GM19351 (cell line): ENCODE data around the gene GREM1.

ENCODE experiments used
- ATAC-seq: cut with Tn5 transposase; IDR thresholded peaks from one replicate; pipeline ENCODE4 v1.9.1; 2021; ENCODE audit warnings: mild to moderate bottlenecking, moderate library complexity; ENCODE audit not compliant: unreplicated experiment

Gene GREM1

GRCh38 chr15:32778391-32779176 lies 60.8 kb downstream of the GREM1 start:
- no peak for ATAC-seq

GRCh38 chr15:32781781-32782180 lies 64.0 kb downstream of the GREM1 start:
- no peak for ATAC-seq

GRCh38 chr15:32784581-32784980 lies 66.8 kb downstream of the GREM1 start:
- ATAC-seq, result no peak

- no peak for ATAC-seq
Observed at GRCh38 chr15:32786906-32787305, 69.1 kb downstream of the GREM1 start.

- no peak for ATAC-seq
Observed at GRCh38 chr15:32787949-32788348, 70.1 kb downstream of the GREM1 start.

GRCh38 chr15:32790352-32790999 lies 72.7 kb downstream of the GREM1 start:
- ATAC-seq, result no peak

GRCh38 chr15:32792436-32792835 lies 74.6 kb downstream of the GREM1 start:
- ATAC-seq, result no peak
